HL-60 (cell line): Measurements from ENCODE around the gene DYNC1I1.

Experiments used
- DNase-seq, 2 experiments: peaks; one replicate each; pipeline ENCODE4 v3.0.0-alpha.2; 2010 to 2020; ENCODE audit warnings: low read depth in 1 of 2, low spot score in 1 of 2
- H3K27ac ChIP-seq: fragments of 250-450 bp; sonication (Bioruptor Pico); replicated peaks from 2 replicates; pipeline ENCODE4 v1.5.1; 2020; ENCODE audit warnings: mild to moderate bottlenecking, moderate library complexity
- H3K27me3 ChIP-seq: fragments of 250-450 bp; sonication (Bioruptor Pico); 2 replicates; pipeline ENCODE4 v1.5.1; 2021; ENCODE audit warnings: mild to moderate bottlenecking, moderate library complexity; ENCODE audit not compliant: insufficient read depth, poor library complexity, severe bottlenecking
- H3K4me3 ChIP-seq: replicated peaks from 2 replicates; pipeline ENCODE4 v1.5.1; 2011; ENCODE audit warnings: mild to moderate bottlenecking, control low read depth, low read length; ENCODE audit not compliant: insufficient read depth
- CTCF ChIP-seq: IDR thresholded peaks from one replicate; pipeline ENCODE4 v1.5.1; 2011; ENCODE audit warnings: low read length, control low read depth, inconsistent platforms; ENCODE audit not compliant: insufficient read depth
- GABPA ChIP-seq: IDR thresholded peaks from 2 replicates; pipeline ENCODE4 v1.6.1; 2012; ENCODE audit warnings: low read depth
- POLR2AphosphoS5 ChIP-seq: IDR thresholded peaks from 2 replicates; pipeline ENCODE4 v1.6.1; 2012; ENCODE audit warnings: low read depth
- SPI1 ChIP-seq: IDR thresholded peaks from 2 replicates; pipeline ENCODE4 v1.6.1; 2012; ENCODE audit warnings: low read depth, mild to moderate bottlenecking, borderline replicate concordance
- TF ChIP-seq, protein P1 (sequence below): IDR thresholded peaks from 2 replicates; pipeline ENCODE4 v1.6.1; 2012; ENCODE audit warnings: low read depth; ENCODE audit not compliant: insufficient replicate concordance

DYNC1I1 gene

DNA sequence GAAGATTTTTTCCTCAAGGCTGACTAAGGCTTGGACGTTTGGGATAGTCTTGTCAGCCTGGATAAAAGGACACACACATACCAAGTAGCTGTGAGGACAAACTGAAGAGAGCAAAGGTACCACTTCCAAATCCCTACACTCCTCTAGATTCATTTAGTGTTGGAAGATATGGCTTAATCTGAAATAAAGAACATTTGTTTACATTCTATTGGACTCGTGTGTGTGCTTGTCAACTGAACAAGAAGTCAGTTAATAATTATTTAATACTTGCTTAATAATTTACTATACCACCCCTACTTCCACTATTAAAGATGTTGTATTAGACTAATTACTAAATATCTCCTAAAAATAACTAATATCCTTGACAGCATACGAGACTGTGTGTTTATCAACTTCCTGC lies 23.3 kb upstream of the DYNC1I1 start:
- Histone ChIP-seq H3K27ac (no peak overlapping the region), H3K27me3 (no peaks in the 10 kb centered on the region), H3K4me3 (no peak overlapping the region)
- no peak for TF ChIP-seq SPI1
- no peak for TF ChIP-seq CTCF
- no peak for TF ChIP-seq GABPA
- TF ChIP-seq, protein P1, sequence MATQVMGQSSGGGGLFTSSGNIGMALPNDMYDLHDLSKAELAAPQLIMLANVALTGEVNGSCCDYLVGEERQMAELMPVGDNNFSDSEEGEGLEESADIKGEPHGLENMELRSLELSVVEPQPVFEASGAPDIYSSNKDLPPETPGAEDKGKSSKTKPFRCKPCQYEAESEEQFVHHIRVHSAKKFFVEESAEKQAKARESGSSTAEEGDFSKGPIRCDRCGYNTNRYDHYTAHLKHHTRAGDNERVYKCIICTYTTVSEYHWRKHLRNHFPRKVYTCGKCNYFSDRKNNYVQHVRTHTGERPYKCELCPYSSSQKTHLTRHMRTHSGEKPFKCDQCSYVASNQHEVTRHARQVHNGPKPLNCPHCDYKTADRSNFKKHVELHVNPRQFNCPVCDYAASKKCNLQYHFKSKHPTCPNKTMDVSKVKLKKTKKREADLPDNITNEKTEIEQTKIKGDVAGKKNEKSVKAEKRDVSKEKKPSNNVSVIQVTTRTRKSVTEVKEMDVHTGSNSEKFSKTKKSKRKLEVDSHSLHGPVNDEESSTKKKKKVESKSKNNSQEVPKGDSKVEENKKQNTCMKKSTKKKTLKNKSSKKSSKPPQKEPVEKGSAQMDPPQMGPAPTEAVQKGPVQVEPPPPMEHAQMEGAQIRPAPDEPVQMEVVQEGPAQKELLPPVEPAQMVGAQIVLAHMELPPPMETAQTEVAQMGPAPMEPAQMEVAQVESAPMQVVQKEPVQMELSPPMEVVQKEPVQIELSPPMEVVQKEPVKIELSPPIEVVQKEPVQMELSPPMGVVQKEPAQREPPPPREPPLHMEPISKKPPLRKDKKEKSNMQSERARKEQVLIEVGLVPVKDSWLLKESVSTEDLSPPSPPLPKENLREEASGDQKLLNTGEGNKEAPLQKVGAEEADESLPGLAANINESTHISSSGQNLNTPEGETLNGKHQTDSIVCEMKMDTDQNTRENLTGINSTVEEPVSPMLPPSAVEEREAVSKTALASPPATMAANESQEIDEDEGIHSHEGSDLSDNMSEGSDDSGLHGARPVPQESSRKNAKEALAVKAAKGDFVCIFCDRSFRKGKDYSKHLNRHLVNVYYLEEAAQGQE: no peak
- no peak for TF ChIP-seq POLR2AphosphoS5
- no peak for DNase-seq

DNA sequence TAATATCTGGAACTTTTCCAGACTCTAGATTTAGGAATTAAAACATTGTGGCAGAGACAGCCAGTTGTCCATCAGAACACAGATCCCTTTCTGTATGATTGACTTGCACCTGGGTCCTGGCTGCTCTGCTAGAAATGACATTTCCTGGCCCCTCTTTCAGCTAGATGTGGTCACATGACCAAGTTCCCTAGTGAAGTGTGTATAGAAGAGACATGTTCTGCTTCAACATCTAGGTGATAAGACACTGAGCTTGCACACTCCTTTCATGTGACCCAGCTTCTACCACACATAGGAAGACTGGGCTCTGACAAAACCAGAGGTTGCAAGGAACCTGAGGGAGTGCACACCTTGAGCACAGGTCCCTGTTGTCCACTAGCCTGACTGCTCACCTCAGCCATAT lies 22.8 kb upstream of the DYNC1I1 start:
- TF ChIP-seq POLR2AphosphoS5 (no peak), SPI1 (no peak), GABPA (no peak), CTCF (no peak)
- TF ChIP-seq, protein P1: no peak

DNA sequence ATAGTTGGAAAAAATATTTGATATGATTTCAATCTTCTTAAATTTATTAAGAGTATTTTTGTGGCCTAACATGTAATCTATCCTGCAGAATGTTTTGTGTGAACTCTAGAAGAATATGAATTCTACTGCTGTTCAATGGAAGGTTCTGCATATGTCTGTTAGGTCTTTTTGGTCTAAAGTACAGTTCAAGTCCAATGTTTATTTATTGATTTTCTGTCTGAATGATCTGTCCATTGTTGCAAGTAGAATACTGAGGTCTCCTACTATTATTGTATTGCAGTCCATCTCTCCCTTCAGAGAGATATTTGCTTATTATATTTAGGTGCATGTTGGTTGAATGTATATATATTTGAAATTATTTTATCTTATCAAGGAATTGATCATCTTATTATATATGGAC lies 18.9 kb upstream of the DYNC1I1 start:
- Histone ChIP-seq H3K4me3 (no peak overlapping the region), H3K27ac (no peak overlapping the region), H3K27me3 (no peaks in the 10 kb centered on the region)
- no peak for TF ChIP-seq SPI1
- TF ChIP-seq, protein P1: no peak
- TF ChIP-seq CTCF: no peak
- no peak for TF ChIP-seq POLR2AphosphoS5
- TF ChIP-seq GABPA: no peak
- no peak for DNase-seq

More for the DNA sequence above, 22.8 kb upstream of the DYNC1I1 start:
- H3K27ac ChIP-seq: no peak overlapping the region
- no peaks in the 10 kb centered on the region for H3K27me3 ChIP-seq
- H3K4me3 ChIP-seq: no peak overlapping the region
- DNase-seq: no peak
